NCI-H82 treated with DMSO at 0.1 percent for 48 hours (cell line): ENCODE measurements around the gene ZNF432.
A peak's percentile ranks its signal among the peaks of the same experiment; 100 is the strongest.
"Not testable (repeated sequence)": the region's sequence is repeated elsewhere in the genome, so short reads cannot be mapped to it uniquely, and the experiment has no call there.

ENCODE experiments used
- DNase-seq: peaks from one replicate; lab custom pipeline; 2025; ENCODE audit not compliant: unreplicated experiment; lab: John Stamatoyannopoulos, UW

ZNF432 gene

GRCh38 chr19:52048555-52049501 lies at the start of gene ZNF432:
Gene ZNF432 (minus strand): TSS chr19:52048838. CDS start chr19:52046868, 1,970 bp downstream.
- DNase-seq, result peak; percentile 80

GRCh38 chr19:52096416-52096815 lies 47.8 kb upstream of the ZNF432 start:
- not testable (repeated sequence) for DNase-seq

- peak; percentile 84 for DNase-seq
Observed at GRCh38 chr19:52095172-52096014, 46.8 kb upstream of the ZNF432 start, which contains the start of gene ZNF841. Gene ZNF841 (minus strand): TSS chr19:52095765. CDS start chr19:52084801, 10,964 bp downstream.

- no peak for DNase-seq
Observed at GRCh38 chr19:52094526-52095130, 46.0 kb upstream of the ZNF432 start.

GRCh38 chr19:52086481-52086880 lies 37.8 kb upstream of the ZNF432 start:
- no peak for DNase-seq

GRCh38 chr19:52070496-52070895 lies 21.9 kb upstream of the ZNF432 start:
- DNase-seq, result no peak

GRCh38 chr19:52069653-52070052 lies 21.0 kb upstream of the ZNF432 start:
- DNase-seq, result no peak

- DNase-seq, result no peak
Observed at GRCh38 chr19:52066258-52066863, 17.7 kb upstream of the ZNF432 start.

- DNase-seq, result no peak
Observed at GRCh38 chr19:52065399-52065798, 16.8 kb upstream of the ZNF432 start.

- DNase-seq, result not testable (repeated sequence)
Observed at GRCh38 chr19:52056480-52056879, 7.8 kb upstream of the ZNF432 start.

GRCh38 chr19:52051736-52052135 lies 3.1 kb upstream of the ZNF432 start:
- DNase-seq, result not testable (repeated sequence)

GRCh38 chr19:52039169-52039568 lies 9.5 kb downstream of the ZNF432 start:
- DNase-seq, result no peak

- DNase-seq, result no peak
Observed at GRCh38 chr19:52034051-52034728, 14.4 kb downstream of the ZNF432 start.

- peak; percentile 33 for DNase-seq
Observed at GRCh38 chr19:52028780-52029123, 19.9 kb downstream of the ZNF432 start.

- DNase-seq, result peak; percentile 64
Observed at GRCh38 chr19:52028027-52028779, 20.4 kb downstream of the ZNF432 start, which contains the start of gene ZNF614. Gene ZNF614 (minus strand): TSS chr19:52028379. CDS start chr19:52025745, 2,634 bp downstream.

GRCh38 chr19:52026255-52026990 lies 22.2 kb downstream of the ZNF432 start:
- not testable (repeated sequence) for DNase-seq

- not testable (repeated sequence) for DNase-seq
Observed at GRCh38 chr19:52024478-52024877, 24.2 kb downstream of the ZNF432 start.

- DNase-seq, result no peak
Observed at GRCh38 chr19:52022193-52022592, 26.4 kb downstream of the ZNF432 start.

GRCh38 chr19:52020506-52020905 lies 28.1 kb downstream of the ZNF432 start:
- no peak for DNase-seq
